Muscle of arm (tissue), 12 donors: ENCODE data around the gene CBX2. TPM values are rescaled to one million over a fixed set of nuclear protein-coding genes. Genes with fewer than 3 reads are reported as not detected.
"Not testable (repeated sequence)": the region's sequence is repeated elsewhere in the genome, so short reads cannot be mapped to it uniquely, and the experiment has no call there.

Experiments used
- DNase-seq: peaks from one replicate; pipeline ENCODE4 v3.0.0-alpha.2; 2013
- polyA plus RNA-seq, 12 donors: library from polyadenylated mRNA; unstranded; fragments of 120-200 nt; gene quantifications; one replicate each; pipeline ENCODE4 v1.2.1, GENCODE V29; 2013; ENCODE audit not compliant: insufficient read length in 12 of 12

The CBX2 gene
- polyA plus RNA-seq, 12 donors = 7.0 to 15.2 (median 8.9) TPM; not detected in 1

- peak; percentile 68 for DNase-seq
These were observed 36.0 kb upstream of the CBX2 start for GRCh38 chr17:79741751-79742588.

- no peak for DNase-seq
These were observed 35.4 kb upstream of the CBX2 start for GRCh38 chr17:79742589-79742918.

- no peak for DNase-seq
These were observed 34.9 kb upstream of the CBX2 start for GRCh38 chr17:79742951-79743476.

GRCh38 chr17:79743614-79744013, 34.3 kb upstream of the CBX2 start:
- no peak for DNase-seq

- no peak for DNase-seq
These were observed 32.3 kb upstream of the CBX2 start for GRCh38 chr17:79745641-79746105.

GRCh38 chr17:79746889-79747507, 30.9 kb upstream of the CBX2 start:
- no peak for DNase-seq

GRCh38 chr17:79747508-79748294, 30.2 kb upstream of the CBX2 start:
- no peak for DNase-seq

GRCh38 chr17:79748295-79749099, 29.5 kb upstream of the CBX2 start:
- DNase-seq = no peak

- no peak for DNase-seq
These were observed 28.7 kb upstream of the CBX2 start for GRCh38 chr17:79749156-79749815.

- DNase-seq = no peak
These were observed 28.0 kb upstream of the CBX2 start for GRCh38 chr17:79749958-79750357.

GRCh38 chr17:79750650-79751545, 27.1 kb upstream of the CBX2 start:
- no peak for DNase-seq

- DNase-seq = no peak
These were observed 25.8 kb upstream of the CBX2 start for GRCh38 chr17:79752175-79752574.

GRCh38 chr17:79754370-79754769, 23.6 kb upstream of the CBX2 start:
- DNase-seq = no peak

GRCh38 chr17:79754903-79755302, 23.0 kb upstream of the CBX2 start:
- DNase-seq = not testable (repeated sequence)

GRCh38 chr17:79755591-79755990, 22.4 kb upstream of the CBX2 start:
- DNase-seq = no peak

GRCh38 chr17:79757140-79757745, 20.7 kb upstream of the CBX2 start:
- DNase-seq = no peak

- DNase-seq = no peak
These were observed 19.7 kb upstream of the CBX2 start for GRCh38 chr17:79758271-79758670.

- DNase-seq = no peak
These were observed 17.6 kb upstream of the CBX2 start for GRCh38 chr17:79760197-79760906.
